Suppressor macrophage treated with lipopolysaccharide for 1 hour (primary cell): ENCODE data around the gene CMC4.

Source experiments
- DNase-seq, 3 donors: peaks; one replicate each; pipeline ENCODE4 v3.0.0-alpha.2; 2020 to 2022

Gene CMC4, protein sequence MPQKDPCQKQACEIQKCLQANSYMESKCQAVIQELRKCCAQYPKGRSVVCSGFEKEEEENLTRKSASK

DNA sequence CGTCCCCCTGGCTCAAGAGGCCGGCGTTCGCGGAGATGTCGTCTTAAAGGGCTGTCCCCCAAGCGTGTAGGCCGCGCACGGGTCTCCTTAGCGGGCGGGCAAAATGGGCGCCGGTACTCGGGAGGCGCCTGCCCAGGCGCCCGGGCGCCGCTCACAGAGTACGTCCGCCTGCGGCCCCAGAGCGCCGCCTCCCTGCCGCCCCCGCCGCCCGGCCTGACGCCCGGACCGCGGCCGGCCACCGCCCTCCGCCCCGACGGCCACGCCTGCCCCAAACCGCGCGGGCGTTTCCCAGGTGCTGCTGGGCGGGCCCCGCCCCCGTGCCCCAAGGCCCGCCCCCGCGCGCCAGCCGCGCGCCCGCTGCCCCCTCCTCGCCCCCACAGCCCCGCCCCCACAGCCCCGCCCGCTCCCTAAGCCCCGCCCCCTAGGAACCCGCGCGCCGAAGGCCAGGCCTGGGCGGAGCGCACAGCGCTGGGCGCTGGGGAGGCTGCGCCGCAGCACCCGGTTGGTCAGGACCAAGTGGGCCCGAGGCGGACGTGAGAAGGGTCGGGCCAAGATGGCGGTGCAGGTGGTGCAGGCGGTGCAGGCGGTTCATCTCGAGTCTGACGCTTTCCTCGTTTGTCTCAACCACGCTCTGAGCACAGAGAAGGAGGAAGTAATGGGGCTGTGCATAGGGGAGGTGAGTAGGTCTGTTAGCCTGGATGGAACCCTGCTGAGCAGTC is at the start of gene CMC4, which contains the start of the genes BRCC3 and MTCP1:
Gene CMC4 (minus strand): TSS at position 162 of the 719 bp plus-strand sequence. CDS start 7,113 bp downstream, outside the sequence.
Gene BRCC3 (plus strand): TSS at position 534 of the 719 bp plus-strand sequence. CDS start 20 bp downstream, at position 554.
Gene MTCP1 (minus strand): TSS at position 162 of the 719 bp plus-strand sequence. CDS start 5,126 bp downstream, outside the sequence.
- peak; percentile 83 to 92 (median 87) for DNase-seq

DNA sequence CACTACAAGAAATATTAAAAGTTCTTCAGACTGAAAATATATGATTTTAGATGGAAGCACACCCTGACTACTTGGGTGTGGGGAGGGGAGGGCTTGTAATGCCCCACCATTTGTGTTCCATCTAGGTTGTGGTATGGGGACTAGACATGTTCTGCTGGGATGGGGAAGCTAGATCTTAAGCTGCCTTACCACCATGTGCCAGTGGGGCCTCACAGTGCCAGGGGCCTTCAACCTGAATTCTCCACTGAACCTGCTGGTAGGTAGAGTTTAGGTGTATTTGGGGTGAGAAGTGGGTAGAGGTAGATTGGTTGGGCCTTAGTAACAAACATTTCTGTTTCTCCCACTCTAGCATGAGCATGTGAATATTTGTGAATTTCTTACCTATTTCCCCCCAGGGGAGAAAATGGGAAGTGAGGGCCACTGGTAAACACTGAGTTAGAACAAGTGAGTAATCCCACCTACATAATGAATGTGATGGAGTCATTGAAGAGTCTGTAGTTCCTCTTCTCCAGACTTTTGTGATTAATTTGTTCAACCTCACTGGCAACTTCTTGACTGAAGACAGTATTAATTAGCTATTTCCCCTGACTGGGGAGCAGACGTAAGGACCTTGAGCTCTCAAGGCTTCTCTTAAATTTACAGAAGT is 44.4 kb upstream of the CMC4 start:
- peak; percentile 46 to 52 (median 46) for DNase-seq

DNA sequence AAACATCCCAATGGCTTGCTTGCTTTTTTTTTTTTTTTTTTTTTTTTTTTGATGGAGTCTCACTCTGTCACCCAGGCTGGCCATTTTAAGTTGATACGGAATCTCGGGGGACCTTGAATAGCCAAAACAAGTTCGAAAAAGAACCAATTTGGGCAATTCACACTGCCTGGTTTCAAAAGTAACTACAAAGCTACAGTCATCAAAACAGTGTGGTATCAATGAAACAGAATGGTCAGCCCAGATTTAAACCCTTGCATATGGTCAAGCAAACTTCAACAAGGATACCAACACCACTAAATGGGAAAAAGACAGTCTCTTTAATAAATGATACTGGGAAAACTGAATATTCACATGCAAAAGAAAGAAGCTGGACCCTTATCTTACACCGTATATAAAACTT is 42.2 kb upstream of the CMC4 start:
- no peak for DNase-seq

DNA sequence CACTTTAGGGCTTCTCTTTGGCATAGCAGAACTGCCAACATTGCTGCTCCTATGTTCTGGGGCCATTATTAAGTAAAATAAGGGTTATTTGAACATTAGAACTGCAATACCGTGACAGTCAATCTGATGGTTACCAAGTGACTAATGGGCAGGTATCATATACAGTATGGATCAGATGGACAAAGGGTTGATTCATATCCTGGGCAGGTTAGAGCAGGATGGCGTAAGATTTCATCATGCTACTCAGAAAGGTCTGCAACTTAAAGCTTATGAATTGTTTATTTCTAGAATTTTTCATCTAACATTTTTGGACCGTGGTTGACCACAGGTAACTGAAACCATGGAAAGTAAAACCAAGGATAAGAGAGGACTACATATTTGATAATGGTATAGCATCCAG is 41.2 kb upstream of the CMC4 start:
- DNase-seq, result no peak

DNA sequence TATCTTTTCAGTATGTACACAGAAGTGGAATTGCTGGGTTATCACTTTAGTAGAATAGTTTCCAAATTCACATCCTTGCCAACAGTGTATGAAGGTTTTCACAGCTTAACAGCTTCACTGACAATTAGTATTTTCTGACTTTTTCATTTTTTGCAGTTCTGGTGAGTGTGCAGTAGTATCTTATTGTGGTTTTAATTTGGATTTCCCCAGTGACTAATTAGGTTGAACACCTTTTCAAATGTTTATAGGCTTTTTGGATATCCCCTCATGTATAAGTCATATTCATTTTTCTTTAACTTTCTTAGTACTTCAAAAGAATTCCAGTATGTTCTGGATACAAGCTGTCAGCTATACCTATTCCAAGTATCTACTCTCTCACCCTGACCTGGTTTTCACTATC is 37.5 kb upstream of the CMC4 start:
- DNase-seq, result no peak

DNA sequence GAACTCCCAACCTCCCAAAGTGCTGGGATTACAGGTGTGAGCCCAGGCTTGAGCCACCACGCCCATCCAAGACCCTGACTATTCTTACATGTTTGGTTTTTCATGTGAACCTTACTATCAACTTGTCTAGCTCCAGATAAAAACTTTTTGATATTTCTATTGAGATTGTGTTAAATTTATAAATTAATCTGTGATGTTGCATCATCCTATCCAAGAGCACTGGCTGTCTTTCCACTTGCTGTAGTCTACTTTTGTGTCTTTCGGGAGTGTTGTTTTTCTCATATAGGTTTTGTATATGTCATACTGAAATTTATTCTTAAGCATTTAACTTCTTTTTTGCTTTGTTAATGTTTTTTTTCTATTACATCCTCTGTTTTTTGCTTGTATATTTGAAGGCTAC is 35.0 kb upstream of the CMC4 start:
- DNase-seq, result no peak

DNA sequence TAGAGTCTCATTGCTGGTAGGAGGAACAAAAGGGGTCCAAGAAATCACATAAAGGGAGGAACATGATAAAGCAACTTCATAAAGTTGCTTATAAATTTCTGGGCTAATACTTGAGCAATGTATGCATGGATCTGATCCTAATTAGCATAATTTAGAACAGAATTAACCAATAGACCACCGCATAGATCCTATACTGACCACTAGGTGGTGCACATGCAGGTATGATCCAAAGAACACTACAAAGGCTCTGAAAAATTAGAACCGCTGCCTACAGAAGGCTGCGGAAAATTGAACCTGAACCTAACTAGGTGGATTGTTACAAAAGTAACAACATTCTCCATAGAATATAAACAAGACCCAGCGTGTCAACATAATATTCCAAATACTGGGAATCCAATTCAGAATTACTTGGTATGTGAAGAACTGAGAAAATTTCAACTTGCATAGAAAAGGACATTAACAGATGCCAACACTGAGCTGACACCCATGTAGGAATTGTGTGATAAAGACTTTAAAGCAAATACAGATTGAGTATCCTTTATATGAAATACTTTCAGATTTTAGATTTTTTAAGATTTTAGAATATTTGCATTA is 23.6 kb upstream of the CMC4 start:
- peak; percentile 31 to 37 (median 33) for DNase-seq

DNA sequence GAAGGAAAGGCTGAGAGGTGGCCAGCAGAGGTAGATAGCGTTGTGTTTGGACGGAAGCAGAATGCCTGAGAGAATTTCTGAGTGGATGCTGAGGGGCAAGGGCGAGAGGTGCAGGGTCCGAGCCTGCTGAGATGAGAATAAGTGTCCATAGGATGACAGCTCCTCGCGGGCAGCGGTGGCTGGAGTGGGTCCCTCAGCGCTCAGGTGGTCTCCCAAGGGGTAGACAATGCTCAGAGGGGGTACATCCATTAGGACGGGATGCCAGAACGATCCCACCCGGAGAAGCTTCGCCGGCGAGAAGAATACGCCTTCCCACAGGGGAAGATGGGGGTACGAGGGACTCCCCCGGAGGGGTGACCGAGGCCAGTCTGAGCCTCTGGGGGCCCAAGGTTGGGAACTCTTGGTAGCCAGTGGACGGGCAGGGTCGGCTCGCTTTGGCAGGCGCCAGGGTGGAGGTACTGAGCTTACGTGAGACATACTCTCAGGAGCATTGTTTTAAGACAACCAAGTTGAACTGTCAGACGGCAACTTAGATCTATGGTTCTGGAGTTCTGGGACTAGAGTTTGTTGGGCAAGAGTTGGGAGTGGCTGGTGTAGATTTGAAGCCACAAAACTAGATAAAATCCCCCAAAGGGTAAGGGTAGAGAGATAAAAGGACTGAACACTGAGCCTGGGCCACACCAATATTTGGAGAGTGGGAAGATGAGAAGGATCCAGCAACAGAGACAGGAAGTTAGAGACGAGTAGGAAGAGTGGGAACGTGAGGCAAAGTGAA is 16.2 kb upstream of the CMC4 start:
- DNase-seq, result no peak

DNA sequence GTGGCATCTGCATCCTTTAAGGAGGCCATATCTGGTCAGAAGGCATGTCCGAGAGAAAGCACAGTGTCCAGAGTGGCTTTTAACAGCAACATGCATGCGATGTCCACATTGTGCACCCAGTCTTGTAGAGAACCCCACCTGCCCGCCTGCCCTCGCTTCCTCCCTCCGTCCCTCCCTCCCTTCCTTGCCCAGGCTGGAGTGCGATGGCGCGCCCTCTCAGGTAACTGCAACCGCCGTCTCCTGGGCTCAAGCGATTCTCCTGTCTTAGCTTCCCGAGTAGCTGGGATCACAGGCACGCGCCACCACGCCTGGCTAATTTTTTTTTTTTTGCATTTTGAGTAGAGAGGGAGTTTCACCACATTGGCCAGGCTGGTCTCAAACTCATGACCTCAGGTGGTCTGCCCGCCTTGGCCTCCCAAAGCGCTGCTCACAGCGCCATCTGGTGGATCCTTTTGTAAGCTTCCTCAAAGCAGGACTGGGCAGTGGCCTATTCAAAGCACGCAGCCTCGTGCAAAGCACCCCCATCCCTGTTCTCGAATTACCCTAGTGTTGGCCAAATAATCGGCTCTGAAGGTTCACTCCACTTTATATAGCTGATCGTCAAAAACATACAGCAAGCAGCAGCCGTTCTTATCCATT is 15.4 kb upstream of the CMC4 start:
- DNase-seq, result peak; percentile 35 to 59 (median 47)

DNA sequence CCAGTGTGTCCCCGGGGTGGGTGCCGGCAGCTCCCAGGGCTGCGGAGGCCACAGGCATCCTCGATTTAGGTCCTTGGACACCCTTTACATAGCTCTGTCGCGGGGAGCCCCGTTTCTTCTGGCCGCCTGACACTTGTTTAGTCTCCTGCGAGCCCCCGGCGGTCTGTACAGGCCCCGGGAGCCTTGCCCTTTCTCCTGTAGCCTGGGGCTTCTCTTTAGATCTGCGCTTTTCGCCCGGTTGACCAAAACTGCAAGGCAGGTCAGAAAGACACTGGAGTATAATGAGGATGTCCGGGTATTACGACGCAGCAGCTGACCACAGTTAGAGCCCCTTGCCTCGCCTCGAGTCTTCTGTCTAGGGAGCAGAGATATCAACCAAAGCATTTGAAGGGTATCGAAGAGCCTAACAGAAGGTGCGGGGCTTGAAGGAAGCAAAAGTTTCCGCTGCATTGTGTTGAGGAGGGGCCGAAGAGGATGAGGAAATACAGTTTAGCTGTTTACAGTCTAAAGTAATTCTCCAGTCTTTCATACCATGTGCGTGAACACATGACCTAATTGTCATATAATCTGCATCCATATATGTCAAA is 851 bp upstream of the CMC4 start:
- DNase-seq, result peak; percentile 23 to 35 (median 29)

DNA sequence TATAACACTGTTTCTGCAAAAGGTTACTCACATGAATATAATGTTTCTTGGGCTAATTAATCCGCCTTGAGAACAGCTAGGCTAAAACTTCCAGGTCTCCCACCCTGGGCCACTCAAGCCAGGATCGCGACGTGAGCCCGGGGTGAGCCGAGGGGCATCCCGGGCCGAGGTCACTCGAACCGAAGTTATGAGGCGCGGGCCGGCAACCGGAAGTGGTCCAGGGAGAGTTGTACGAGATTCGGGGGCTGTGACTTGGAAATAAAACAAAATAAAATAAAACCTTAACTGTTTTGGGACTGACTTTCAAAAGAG is 317 bp downstream of the CMC4 start:
- DNase-seq, result no peak

DNA sequence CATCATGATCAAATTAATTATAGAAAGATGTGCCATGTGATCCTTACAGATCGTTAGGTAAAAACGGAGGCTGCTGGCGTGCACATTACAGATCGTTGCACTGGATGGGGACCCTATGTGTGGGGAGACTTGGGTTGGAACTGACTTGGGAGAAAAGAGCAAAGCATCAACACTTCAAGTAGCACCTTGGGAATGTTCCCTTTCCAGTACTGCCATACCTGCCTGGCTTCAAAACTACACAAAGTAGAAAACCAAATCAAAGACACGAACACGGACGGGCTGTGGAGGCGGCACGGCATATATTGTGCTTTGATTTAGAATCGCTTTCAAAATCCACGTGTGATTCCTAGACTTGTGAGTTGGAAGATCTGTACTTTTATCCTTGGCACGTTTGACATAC is 898 bp downstream of the CMC4 start:
- no peak for DNase-seq

DNA sequence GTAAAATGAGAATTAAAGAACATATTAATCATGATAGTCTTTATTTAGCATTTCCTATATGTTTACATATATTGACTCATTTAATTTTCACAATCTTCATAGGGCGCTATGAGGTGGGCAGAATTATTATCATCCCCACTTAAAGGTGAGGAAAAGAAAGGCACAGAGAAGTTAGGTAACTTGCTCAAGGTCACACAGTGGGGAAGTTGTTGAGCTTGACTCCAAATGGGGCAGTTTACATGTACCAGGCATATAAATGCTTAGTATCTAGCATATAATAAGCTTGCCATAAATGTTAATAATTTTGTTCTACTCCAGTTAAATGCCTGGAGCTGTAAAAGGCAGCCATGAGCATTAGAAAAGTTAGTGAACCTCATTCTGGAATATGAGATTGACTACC is 1.5 kb downstream of the CMC4 start:
- DNase-seq, result no peak

DNA sequence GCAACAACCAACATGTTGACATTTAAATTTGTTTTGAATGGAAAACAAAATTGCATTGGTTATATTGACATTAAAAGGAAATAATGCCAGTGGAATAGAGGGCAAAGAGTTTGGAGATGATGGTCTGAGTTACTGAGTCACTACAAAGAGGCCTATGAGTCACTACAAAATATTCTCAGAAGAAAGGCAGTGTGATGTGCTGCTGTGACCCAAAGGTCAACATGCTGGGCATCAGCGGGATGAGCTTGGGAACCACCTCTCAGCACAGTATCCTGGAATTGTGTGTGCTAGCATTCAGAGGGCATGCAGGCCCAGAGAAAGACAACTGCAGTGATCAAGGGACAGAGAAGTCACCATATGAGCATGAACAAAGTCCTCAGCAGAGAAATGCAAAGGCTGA is 2.8 kb downstream of the CMC4 start:
- peak; percentile 61 to 72 (median 67) for DNase-seq

DNA sequence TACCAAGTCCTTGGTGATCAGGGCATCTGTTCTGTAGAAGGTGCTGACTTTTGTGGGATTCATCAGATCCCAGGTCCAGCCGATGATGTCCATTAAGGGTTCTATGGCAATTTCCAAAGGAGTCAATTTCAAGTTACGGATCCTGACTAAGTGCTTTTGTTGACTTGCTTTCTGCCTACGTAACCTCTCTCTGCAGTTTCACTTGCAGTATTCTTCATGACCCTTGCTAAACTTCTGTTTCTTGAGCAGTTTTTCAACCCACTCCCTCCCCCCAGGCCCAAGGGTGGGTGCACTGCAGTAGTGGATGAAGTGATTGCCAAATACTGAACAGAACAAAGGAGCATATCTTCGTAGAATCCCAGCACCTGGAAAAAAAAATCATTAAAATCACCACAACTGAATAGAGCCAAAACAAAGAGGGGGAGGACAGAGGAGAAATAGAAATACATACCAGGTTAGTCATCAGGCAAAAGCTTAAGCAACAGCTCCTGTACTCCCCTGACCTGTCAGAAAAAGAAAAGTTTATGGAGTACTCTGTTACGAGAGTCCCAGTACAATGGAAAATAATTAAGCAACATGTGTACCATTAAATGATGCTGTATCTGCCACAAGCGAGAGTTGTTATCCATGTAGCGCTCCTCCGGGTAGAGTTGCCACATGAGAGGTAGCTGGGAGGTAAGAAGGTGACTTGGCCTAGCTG is 5.8 kb downstream of the CMC4 start:
- peak in 1 of 3 donors; percentile 25 for DNase-seq

DNA sequence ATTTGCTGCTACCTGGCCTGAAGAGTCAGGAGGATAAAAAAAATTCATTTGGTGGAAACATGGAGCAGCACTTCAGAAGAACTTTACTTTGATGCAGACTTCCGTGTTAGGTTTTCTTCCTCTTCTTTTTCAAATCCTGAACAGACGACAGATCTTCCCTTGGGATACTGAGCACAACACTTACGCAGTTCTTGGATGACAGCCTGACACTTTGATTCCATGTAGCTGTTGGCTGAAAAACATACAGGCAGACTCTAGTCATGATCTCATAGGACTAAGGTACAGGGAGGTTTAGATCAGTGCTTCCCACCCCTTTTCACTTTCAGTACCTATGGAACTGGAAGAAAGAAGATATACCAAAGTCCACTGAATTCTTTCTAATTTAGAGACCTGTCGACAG is 9.2 kb downstream of the CMC4 start:
- DNase-seq, result no peak

DNA sequence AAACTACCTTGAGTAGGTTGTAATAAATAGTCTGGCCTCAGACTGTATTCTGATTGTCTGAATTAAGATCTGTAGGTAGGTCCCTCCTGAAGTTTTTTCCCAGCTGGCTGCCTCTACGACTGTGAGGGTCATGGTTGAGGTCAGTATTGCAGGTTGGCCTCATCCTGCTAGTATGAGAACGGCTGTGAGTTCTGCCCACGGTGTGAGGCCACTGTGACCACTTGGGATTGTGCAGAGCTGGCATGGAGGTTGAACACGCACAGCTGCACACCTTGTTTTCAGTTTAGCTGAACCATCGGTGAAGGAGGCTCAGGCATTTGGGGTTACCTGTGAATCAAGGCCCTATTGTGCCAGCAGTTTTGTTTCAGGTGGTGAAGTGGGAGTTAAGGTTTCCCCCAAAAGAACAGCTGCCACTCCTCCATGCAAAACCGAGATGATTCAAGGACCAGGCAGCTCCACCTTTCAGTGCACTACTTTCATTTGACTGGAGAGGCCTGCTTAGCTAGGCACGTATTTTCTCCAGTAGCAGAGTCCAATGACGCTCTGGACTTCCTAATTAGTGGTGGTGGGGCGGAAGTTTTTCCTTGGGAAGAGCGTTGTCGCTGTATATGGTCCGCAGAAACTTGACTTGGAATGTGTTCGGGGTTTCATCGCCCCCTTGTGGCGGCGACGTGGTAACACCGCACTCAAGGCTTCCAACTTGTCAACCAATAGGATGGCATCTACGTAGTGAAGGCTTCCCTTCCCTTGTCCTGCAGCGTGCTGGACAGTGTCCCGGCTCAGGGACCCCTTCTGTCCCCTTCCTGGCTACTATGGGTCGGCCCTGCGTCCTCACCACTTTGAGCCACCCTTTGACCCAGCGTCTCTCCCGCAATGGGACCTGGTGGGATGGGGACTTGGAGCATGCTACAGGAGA is 13.8 kb downstream of the CMC4 start:
- peak; percentile 64 to 70 (median 66) for DNase-seq

DNA sequence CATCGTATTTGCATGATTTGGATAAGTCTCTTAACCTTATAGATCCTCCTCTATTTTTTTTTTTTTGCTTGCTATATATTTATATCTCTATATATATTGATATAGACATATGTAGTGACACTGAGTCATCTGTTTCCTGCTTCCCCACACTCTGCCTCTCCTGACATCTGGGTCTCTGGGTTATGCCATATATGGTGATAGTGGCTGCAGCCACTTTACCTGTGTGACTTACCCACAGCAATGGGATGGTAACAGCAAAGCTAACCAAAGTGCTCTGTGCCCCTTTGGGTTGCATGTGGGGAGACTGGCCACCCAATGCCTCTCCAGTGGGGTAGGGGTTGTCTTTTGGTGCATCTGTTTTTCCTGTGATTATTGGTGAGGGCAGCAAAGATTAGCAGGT is 14.5 kb downstream of the CMC4 start:
- DNase-seq, result no peak

DNA sequence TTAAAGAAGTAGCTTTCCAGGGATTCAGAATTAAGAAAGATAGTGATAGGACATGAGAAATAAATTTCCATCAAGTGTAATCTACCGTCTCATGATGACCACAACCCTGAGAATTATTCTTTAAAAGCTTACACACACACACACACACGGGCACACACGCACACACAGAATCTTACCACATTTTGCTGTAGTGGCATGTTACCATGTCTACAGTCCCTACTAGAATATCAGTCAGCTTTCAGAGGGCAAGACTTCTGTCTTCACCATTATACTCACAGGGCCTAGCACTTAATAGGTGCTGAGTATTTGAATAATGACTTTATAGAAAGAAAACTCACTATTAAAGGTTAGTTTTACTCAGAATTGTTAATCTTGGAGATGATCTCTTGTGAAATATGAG is 15.4 kb downstream of the CMC4 start:
- DNase-seq, result no peak

DNA sequence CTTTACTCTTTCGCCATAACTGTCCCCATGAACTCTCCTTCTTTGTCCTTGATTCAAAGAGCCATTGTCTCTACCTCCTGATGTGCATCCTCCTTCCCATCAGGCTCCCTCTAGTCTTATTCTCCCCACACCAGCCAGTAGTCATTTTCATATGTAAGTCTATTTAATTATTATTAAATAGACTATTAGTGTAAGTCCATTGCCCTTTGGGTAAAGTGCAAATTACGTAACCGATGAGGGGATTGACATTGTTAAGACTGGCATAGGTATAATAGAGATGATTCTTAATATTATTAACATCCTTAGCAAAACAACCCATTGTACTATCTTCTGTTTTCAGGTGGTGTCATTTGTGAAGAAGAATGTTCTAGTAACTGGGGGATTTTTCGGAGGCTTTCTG is 16.7 kb downstream of the CMC4 start:
- DNase-seq, result no peak
